ENCODE measurements around the gene NAXE. TPM values are rescaled to one million over a fixed set of nuclear protein-coding genes. Genes with fewer than 3 reads are reported as not detected.
A peak's percentile ranks its signal among the peaks of the same experiment; 100 is the strongest.
"Not testable (repeated sequence)": the region's sequence is repeated elsewhere in the genome, so short reads cannot be mapped to it uniquely, and the experiment has no call there.

NAXE gene
- polyA plus RNA-seq, 1 experiment: 29.9 TPM

GRCh38 chr1:156599811-156600210, 8.2 kb downstream of the NAXE start:
- Histone ChIP-seq H3K9me3 (ENCODE audit: control insufficient read depth, insufficient read depth, low read length) (no peaks in the 10 kb centered on the region), H3K27ac (ENCODE audit: low read depth, low read length) (no peak overlapping the region), H3K27me3 (ENCODE audit: control insufficient read depth, insufficient read depth, low read length) (no peaks in the 10 kb centered on the region), H3K4me3 (ENCODE audit: low read depth, low read length) (no peak overlapping the region)
- ChIA-PET CTCF (interaction anchor here (0.9 to 1.0 kb wide), 3 partner anchors 28 to 214 kb away, joined by 3 to 4 read pairs (median 3); no protein-coding TSS in a partner anchor), POLR2A (interaction anchor here (0.7 kb wide), 1 partner anchor 119 kb away, joined by 5 read pairs; no protein-coding TSS in a partner anchor)
- no peak for DNase-seq (ENCODE audit: low read depth, low spot score)
- TF ChIP-seq CTCF (IDR thresholded peaks at IDR 0.05; ENCODE audit: low read depth, low read length): no peak

- CTCF ChIA-PET: interaction anchor here (0.9 to 1.2 kb wide), 3 partner anchors 110 to 215 kb away, joined by 3 to 6 read pairs (median 4); no protein-coding TSS in a partner anchor
- POLR2A ChIA-PET: interaction anchor here (0.5 to 0.7 kb wide), 3 partner anchors 12 to 220 kb away, joined by 3 to 4 read pairs (median 3); no protein-coding TSS in a partner anchor
Measured at GRCh38 chr1:156600733-156601121, 9.2 kb downstream of the NAXE start.

GRCh38 chr1:156601122-156601830, 9.7 kb downstream of the NAXE start, which contains the start of gene GPATCH4:
GPATCH4 (minus strand) TSS chr1:156601479.
- H3K27me3 ChIP-seq (ENCODE audit: control insufficient read depth, insufficient read depth, low read length): peaks cover 3% of the 10 kb centered on the region
- CTCF ChIA-PET: interaction anchor here (0.7 to 1.2 kb wide), 4 partner anchors 45 to 218 kb away, joined by 3 to 6 read pairs (median 3); no protein-coding TSS in a partner anchor
- peak; percentile 78 for DNase-seq (ENCODE audit: low read depth, low spot score)
- peak within 1 kb of the TSS; percentile 68 for H3K27ac ChIP-seq (ENCODE audit: low read depth, low read length)
- no peak for TF ChIP-seq CTCF (IDR thresholded peaks at IDR 0.05; ENCODE audit: low read depth, low read length)
- H3K4me3 ChIP-seq (ENCODE audit: low read depth, low read length): peak within 1 kb of the TSS; percentile 93
- no peaks in the 10 kb centered on the region for H3K9me3 ChIP-seq (ENCODE audit: control insufficient read depth, insufficient read depth, low read length)
- POLR2A ChIA-PET: interaction anchor here (0.6 kb wide), 1 partner anchor 147 kb away, joined by 3 read pairs; no protein-coding TSS in a partner anchor

More at GRCh38 chr1:156600733-156601121, 9.2 kb downstream of the NAXE start:
- Histone ChIP-seq H3K27me3 (ENCODE audit: control insufficient read depth, insufficient read depth, low read length) (no peaks in the 10 kb centered on the region), H3K9me3 (ENCODE audit: control insufficient read depth, insufficient read depth, low read length) (no peaks in the 10 kb centered on the region), H3K4me3 (ENCODE audit: low read depth, low read length) (peak overlapping the region; percentile 93), H3K27ac (ENCODE audit: low read depth, low read length) (peak overlapping the region; percentile 68)
- TF ChIP-seq CTCF (IDR thresholded peaks at IDR 0.05; ENCODE audit: low read depth, low read length): no peak
- DNase-seq (ENCODE audit: low read depth, low spot score): no peak

GRCh38 chr1:156601892-156602291, 10.3 kb downstream of the NAXE start:
- CTCF ChIA-PET: interaction anchor here (0.7 to 1.2 kb wide), 4 partner anchors 46 to 218 kb away, joined by 3 to 6 read pairs (median 3); no protein-coding TSS in a partner anchor
- Histone ChIP-seq H3K9me3 (ENCODE audit: control insufficient read depth, insufficient read depth, low read length) (no peaks in the 10 kb centered on the region), H3K4me3 (ENCODE audit: low read depth, low read length) (peak overlapping the region; percentile 93), H3K27me3 (ENCODE audit: control insufficient read depth, insufficient read depth, low read length) (peaks cover 5% of the 10 kb centered on the region), H3K27ac (ENCODE audit: low read depth, low read length) (no peak overlapping the region)
- no peak for TF ChIP-seq CTCF (IDR thresholded peaks at IDR 0.05; ENCODE audit: low read depth, low read length)
- DNase-seq (ENCODE audit: low read depth, low spot score): no peak
- POLR2A ChIA-PET: no interaction called here

GRCh38 chr1:156602557-156602993, 11.0 kb downstream of the NAXE start:
- peak; percentile 41 for TF ChIP-seq CTCF (IDR thresholded peaks at IDR 0.05; ENCODE audit: low read depth, low read length)
- Histone ChIP-seq H3K9me3 (ENCODE audit: control insufficient read depth, insufficient read depth, low read length) (no peaks in the 10 kb centered on the region), H3K27ac (ENCODE audit: low read depth, low read length) (no peak overlapping the region), H3K27me3 (ENCODE audit: control insufficient read depth, insufficient read depth, low read length) (peaks cover 5% of the 10 kb centered on the region), H3K4me3 (ENCODE audit: low read depth, low read length) (no peak overlapping the region)
- no peak for DNase-seq (ENCODE audit: low read depth, low spot score)
- ChIA-PET CTCF (interaction anchor here (0.6 to 1.6 kb wide), 3 partner anchors 122 to 157 kb away, joined by 3 to 4 read pairs (median 4); no protein-coding TSS in a partner anchor), POLR2A (no interaction called here)

GRCh38 chr1:156607344-156607743, 15.8 kb downstream of the NAXE start:
- H3K9me3 ChIP-seq (ENCODE audit: control insufficient read depth, insufficient read depth, low read length); H3K27ac ChIP-seq (ENCODE audit: low read depth, low read length); POLR2A ChIA-PET; CTCF ChIA-PET; DNase-seq (ENCODE audit: low read depth, low spot score); H3K4me3 ChIP-seq (ENCODE audit: low read depth, low read length): not testable (repeated sequence)
- H3K27me3 ChIP-seq (ENCODE audit: control insufficient read depth, insufficient read depth, low read length): peaks cover 16% of the 10 kb centered on the region
